Stomach (tissue), 9 donors: ENCODE measurements around the gene UBE2M. TPM values are rescaled to one million over a fixed set of nuclear protein-coding genes. Genes with fewer than 3 reads are reported as not detected.
"Not testable (repeated sequence)": the region's sequence is repeated elsewhere in the genome, so short reads cannot be mapped to it uniquely, and the experiment has no call there.

Experiments
- DNase-seq, 2 donors: peaks; one replicate each; pipeline versions ENCODE4 v3.0.0 to v3.0.0-alpha.2; 2013 to 2019
- H3K27ac ChIP-seq, 5 donors: fragments of 200-600 bp in 4 of 5; sonication (generic) in 4 of 5; one replicate each; pipeline ENCODE4 v1.5.1; 2013 to 2019; ENCODE audit warnings: mild to moderate bottlenecking in 1 of 5, moderate library complexity in 1 of 5
- H3K27me3 ChIP-seq, 3 donors: fragments of 200-600 bp; sonication (generic); one replicate each; pipeline ENCODE4 v1.5.1; 2017 to 2019; ENCODE audit warnings: mixed run types in 1 of 3
- H3K36me3 ChIP-seq, 4 donors: fragments of 200-600 bp; sonication (generic); 1 replicate in 3 of 4; 2 replicates in 1 of 4; pipeline ENCODE4 v1.5.1; 2016 to 2019
- H3K4me1 ChIP-seq, 4 donors: fragments of 200-600 bp; sonication (generic); one replicate each; pipeline ENCODE4 v1.5.1; 2016 to 2019
- H3K4me3 ChIP-seq, 4 donors: fragments of 200-600 bp; sonication (generic) in 3 of 4; one replicate each; pipeline ENCODE4 v1.5.1; 2016 to 2019; ENCODE audit warnings: mild to moderate bottlenecking in 1 of 4
- H3K9me3 ChIP-seq, 4 donors: fragments of 200-600 bp; sonication (generic); one replicate each; pipeline ENCODE4 v1.5.1; 2016 to 2019
- EP300 ChIP-seq: sonication (generic); formaldehyde crosslinking; IDR thresholded peaks from one replicate; pipeline ENCODE4 v1.6.1; 2017; ENCODE audit warnings: antibody characterized with exemption
- POLR2A ChIP-seq, 4 donors: fragments of 450-650 bp; IDR thresholded peaks; one replicate each; pipeline ENCODE4 v1.6.1; 2016; ENCODE audit warnings: antibody characterized with exemption in 4 of 4, control low read depth in 2 of 4, mild to moderate bottlenecking in 1 of 4, moderate library complexity in 1 of 4
- POLR2AphosphoS5 ChIP-seq, 3 donors: sonication (generic); formaldehyde crosslinking; IDR thresholded peaks; one replicate each; pipeline ENCODE4 v1.6.1; 2016; ENCODE audit warnings: antibody characterized with exemption in 3 of 3
- WGBS, 5 donors: extraction: QIAGEN DNeasy Blood & Tissue Kit in 3 of 5; methylation state at CpG; one replicate each; pipeline versions ENCODE4 v1.1.5 to v1.1.7; 2013 to 2018; 5-methylcytosine and 5-hydroxymethylcytosine counted together
- intact Hi-C: fragments of 100-400 bp; cut with DNase I; formaldehyde crosslinking; loops from one replicate; pipeline ENCODE4 v1.15.1; 2023; ENCODE audit warnings: low total_unique reads
- polyA plus RNA-seq, 3 donors: library from polyadenylated mRNA; stranded (reverse); fragments of 200-250 nt; gene quantifications; one replicate each; pipeline ENCODE4 v1.2.3, GENCODE V29; 2013
- small RNA-seq, 4 donors: library from RNA; depleted of rRNA; stranded (forward); fragments of <200 nt; gene quantifications; one replicate each; pipeline ENCODE3, GENCODE V24; 2016
- total RNA-seq, 5 donors: library from RNA; depleted of rRNA; stranded (reverse); fragments of >200 nt; gene quantifications; one replicate each; pipeline versions ENCODE4 v1.1.0 to v1.2.3, GENCODE V29; 2014 to 2016
- TF ChIP-seq, protein P1 (sequence below), 7 experiments: fragments of 450-650 bp in 4 of 7; fragments of 200-600 bp in 3 of 7; sonication (generic) in 3 of 7; IDR thresholded peaks; one replicate each; pipeline ENCODE4 v1.5.1; 2016 to 2019; ENCODE audit warnings: antibody characterized with exemption in 7 of 7, control low read depth in 2 of 7, mild to moderate bottlenecking in 1 of 7
- donor health status: healthy with polysubstance abuse.
- donor health status: Bipolar disorder and iron deficiency.
- donor health status: healthy.

Gene UBE2M
- total and polyA plus RNA-seq, 8 donors: 9.8 to 51.5 (median 35.3) TPM; not detected in 1

DNA sequence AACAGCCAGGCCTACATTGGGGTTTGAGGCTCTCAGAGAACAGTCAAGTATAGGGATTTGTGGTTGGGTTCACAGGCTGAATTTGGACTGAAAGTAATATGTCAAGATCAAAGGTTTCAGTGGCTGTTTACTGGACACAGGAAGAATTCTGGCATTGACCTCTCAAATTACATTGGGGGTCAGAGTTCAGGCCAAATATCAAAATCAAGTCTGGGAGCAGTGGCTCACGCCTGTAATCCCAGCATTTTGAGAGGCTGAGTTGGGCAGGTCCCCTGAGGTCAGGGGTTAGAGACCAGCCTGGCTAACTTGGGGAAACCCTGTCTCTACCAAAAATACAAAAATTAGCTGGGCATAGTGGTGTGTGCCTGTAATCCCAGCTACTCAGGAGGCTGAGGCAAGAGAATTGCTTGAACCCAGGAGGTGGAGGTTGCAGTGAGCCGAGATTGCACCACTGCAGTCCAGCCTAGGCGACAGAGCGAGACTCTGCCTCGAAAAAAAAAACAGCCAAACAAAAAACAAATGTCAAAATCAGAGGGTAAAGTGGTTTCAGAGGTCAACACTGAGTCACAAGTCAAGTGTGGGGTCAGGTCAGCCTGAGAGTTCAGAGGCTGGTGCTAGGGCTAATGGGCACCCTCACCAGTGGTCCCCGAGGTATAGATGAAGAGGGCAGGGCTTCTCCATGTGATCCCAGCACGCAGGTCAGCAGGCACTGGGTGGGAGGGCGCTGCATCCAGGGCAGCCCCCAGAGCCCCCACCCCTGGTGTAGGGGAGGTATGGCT is 48.1 kb downstream of the UBE2M start:
- no peak overlapping the region for H3K4me3 ChIP-seq
- WGBS, 5 donors: 70 to 87% (median 79%) methylated on average over 8 of the region's 8 CpGs
- intact Hi-C loops: no loop called here
- peaks cover 0 to 13% (median 1%) of the 10 kb centered on the region in 4 donors for H3K9me3 ChIP-seq
- TF ChIP-seq EP300 (no peak), POLR2A (IDR thresholded peaks at IDR 0.05) (no peak), POLR2AphosphoS5 (IDR thresholded peaks at IDR 0.05) (no peak)
- TF ChIP-seq, protein P1, sequence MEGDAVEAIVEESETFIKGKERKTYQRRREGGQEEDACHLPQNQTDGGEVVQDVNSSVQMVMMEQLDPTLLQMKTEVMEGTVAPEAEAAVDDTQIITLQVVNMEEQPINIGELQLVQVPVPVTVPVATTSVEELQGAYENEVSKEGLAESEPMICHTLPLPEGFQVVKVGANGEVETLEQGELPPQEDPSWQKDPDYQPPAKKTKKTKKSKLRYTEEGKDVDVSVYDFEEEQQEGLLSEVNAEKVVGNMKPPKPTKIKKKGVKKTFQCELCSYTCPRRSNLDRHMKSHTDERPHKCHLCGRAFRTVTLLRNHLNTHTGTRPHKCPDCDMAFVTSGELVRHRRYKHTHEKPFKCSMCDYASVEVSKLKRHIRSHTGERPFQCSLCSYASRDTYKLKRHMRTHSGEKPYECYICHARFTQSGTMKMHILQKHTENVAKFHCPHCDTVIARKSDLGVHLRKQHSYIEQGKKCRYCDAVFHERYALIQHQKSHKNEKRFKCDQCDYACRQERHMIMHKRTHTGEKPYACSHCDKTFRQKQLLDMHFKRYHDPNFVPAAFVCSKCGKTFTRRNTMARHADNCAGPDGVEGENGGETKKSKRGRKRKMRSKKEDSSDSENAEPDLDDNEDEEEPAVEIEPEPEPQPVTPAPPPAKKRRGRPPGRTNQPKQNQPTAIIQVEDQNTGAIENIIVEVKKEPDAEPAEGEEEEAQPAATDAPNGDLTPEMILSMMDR (IDR thresholded peaks at IDR 0.05): no peak
- no peak overlapping the region for H3K27ac ChIP-seq
- H3K4me1 ChIP-seq: peaks cover 13 to 33% (median 19%) of the 10 kb centered on the region in 4 donors
- DNase-seq: no peak
- no peaks in the 10 kb centered on the region for H3K27me3 ChIP-seq
- H3K36me3 ChIP-seq: peaks cover 0 to 4% (median under 1%) of the 10 kb centered on the region in 4 donors

DNA sequence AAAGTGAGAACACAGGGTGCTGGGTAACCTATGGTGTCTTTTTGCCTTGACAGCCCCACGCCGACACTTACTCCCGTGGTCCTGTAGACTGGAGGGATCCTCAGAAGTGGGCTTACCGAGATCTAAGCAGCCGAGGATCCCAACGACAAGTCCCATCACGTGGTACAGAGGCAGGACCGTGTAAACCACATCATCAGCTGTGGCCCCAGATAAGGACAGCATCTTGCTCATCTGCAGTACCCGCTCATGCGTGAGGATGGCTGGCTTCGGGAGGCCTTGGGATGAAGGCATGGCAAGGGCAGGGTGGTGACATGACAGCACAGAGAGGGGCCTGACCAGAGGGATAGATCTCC is 48.7 kb downstream of the UBE2M start:
- H3K4me1 ChIP-seq: peaks cover 13 to 27% (median 14%) of the 10 kb centered on the region in 4 donors
- WGBS, 5 donors: 82 to 88% (median 84%) methylated on average over 11 of the region's 11 CpGs
- DNase-seq: no peak
- H3K27me3 ChIP-seq: no peaks in the 10 kb centered on the region
- H3K27ac ChIP-seq: no peak overlapping the region
- TF ChIP-seq POLR2AphosphoS5 (IDR thresholded peaks at IDR 0.05) (no peak), POLR2A (IDR thresholded peaks at IDR 0.05) (no peak), EP300 (no peak)
- TF ChIP-seq, protein P1 (IDR thresholded peaks at IDR 0.05): no peak
- no peak overlapping the region for H3K4me3 ChIP-seq
- intact Hi-C loops: no loop called here
- H3K36me3 ChIP-seq: peaks cover 0 to 4% (median 0%) of the 10 kb centered on the region in 4 donors
- H3K9me3 ChIP-seq: peaks cover 0 to 13% (median 1%) of the 10 kb centered on the region in 4 donors

DNA sequence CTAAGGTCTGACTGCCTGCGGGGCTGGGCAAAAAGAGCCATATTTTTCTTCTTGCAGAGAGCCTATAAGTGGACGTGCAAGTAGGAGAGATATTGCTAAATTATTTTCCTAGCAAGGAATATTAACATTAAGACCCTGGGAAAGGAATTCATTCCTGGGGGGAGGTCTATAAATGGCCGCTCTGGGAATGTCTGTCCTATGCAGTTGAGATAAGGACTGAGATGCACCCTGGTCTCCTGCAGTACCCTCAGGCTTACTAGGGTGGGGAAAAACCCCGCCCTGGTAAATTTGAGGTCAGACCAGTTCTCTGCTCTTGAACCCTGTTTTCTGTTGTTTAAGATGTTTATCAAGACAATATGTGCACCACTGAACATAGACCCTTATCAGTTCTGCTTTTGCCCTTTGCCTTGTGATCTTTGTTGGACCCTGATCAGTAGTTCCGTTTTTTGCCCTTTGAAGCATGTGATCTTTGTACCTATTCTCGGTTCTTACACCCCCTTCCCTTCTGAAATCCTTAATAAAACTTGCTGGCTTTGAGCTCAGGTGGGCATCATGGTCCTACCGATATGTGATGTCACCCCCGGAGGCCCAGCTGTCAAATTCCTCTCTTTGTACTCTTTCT is 50.7 kb downstream of the UBE2M start:
- not testable (repeated sequence) for DNase-seq
- WGBS, 5 donors: 61 to 87% (median 76%) methylated on average over 7 to 8 of the region's 8 CpGs

More for the DNA sequence above, 50.7 kb downstream of the UBE2M start:
- H3K27me3 ChIP-seq, H3K4me3 ChIP-seq, intact Hi-C loops, H3K27ac ChIP-seq, H3K36me3 ChIP-seq: not testable (repeated sequence)
- Histone ChIP-seq H3K9me3 (peaks cover 0 to 13% (median 1%) of the 10 kb centered on the region in 4 donors), H3K4me1 (peaks cover 0 to 11% (median 0%) of the 10 kb centered on the region in 4 donors)

Small RNA genes lying within 50 kb of the gene (small RNA-seq; reads per million reads assigned to genes)
- gene MIR6807 (0 to 0.07 (median 0) reads per million in 4 donors), gene RN7SL525P (0 reads per million in 4 donors)

Other genes with a start within 250 kb of the UBE2M start
- 1 to 10 TPM in 3 of 5 donors, under 1 TPM in 1, not detected in 1; 0.45 to 5.2 (median 1.6) TPM for gene ZSCAN22, start 231.6 kb downstream of the UBE2M start, total RNA-seq
- gene ZSCAN22, start 231.6 kb downstream of the UBE2M start, polyA plus RNA-seq: 1 to 10 TPM in 1 of 3 donors, under 1 TPM in 2; 0.75 to 1.4 (median 0.83) TPM
- gene A1BG, start 205.1 kb downstream of the UBE2M start, total RNA-seq: 10 to 100 TPM in 1 of 5 donors, 1 to 10 TPM in 2, not detected in 2; 1.1 to 30.9 (median 1.7) TPM
- 10 to 100 TPM; 19.7 to 61.7 (median 33.8) TPM for gene A1BG, start 205.1 kb downstream of the UBE2M start, polyA plus RNA-seq
- gene ZNF497, start 195.9 kb downstream of the UBE2M start, total RNA-seq: 10 to 100 TPM in 1 of 5 donors, 1 to 10 TPM in 2, under 1 TPM in 1, not detected in 1; 0.14 to 12.3 (median 3.2) TPM
- gene ZNF497, start 195.9 kb downstream of the UBE2M start, polyA plus RNA-seq: 1 to 10 TPM in 1 of 3 donors, under 1 TPM in 2; 0.12 to 1.0 (median 0.46) TPM
- 1 to 10 TPM in 4 of 5 donors, not detected in 1; 1.8 to 8.5 (median 2.3) TPM for gene ZNF837, start 177.6 kb downstream of the UBE2M start, total RNA-seq
- gene ZNF837, start 177.6 kb downstream of the UBE2M start, polyA plus RNA-seq: 1 to 10 TPM; 2.3 to 3.0 (median 2.4) TPM
- 1,000 to 10,000 TPM in 3 of 5 donors, 100 to 1,000 TPM in 2; 801 to 1,605 (median 1,501) TPM for gene RPS5, start 171.3 kb downstream of the UBE2M start, total RNA-seq
- 1,000 to 10,000 TPM; 1,495 to 2,322 (median 1,503) TPM for gene RPS5, start 171.3 kb downstream of the UBE2M start, polyA plus RNA-seq
- gene RNF225, start 163.0 kb downstream of the UBE2M start, total RNA-seq: not detected
- gene RNF225, start 163.0 kb downstream of the UBE2M start, polyA plus RNA-seq: under 1 TPM in 1 of 3 donors, not detected in 2; 0.13 TPM
- gene ZNF584, start 150.0 kb downstream of the UBE2M start, total RNA-seq: 100 to 1,000 TPM in 1 of 5 donors, 10 to 100 TPM in 2, 1 to 10 TPM in 1, not detected in 1; 5.4 to 114 (median 17.2) TPM
- 10 to 100 TPM in 1 of 3 donors, 1 to 10 TPM in 2; 5.6 to 10.8 (median 6.8) TPM for gene ZNF584, start 150.0 kb downstream of the UBE2M start, polyA plus RNA-seq
- gene ZNF132, start 118.5 kb downstream of the UBE2M start, total RNA-seq: 1 to 10 TPM; 3.0 to 8.9 (median 6.4) TPM
- gene ZNF132, start 118.5 kb downstream of the UBE2M start, polyA plus RNA-seq: 1 to 10 TPM in 2 of 3 donors, under 1 TPM in 1; 0.68 to 1.2 (median 1.1) TPM
- gene ZNF324B, start 107.0 kb downstream of the UBE2M start, total RNA-seq: 10 to 100 TPM in 1 of 5 donors, 1 to 10 TPM in 2, under 1 TPM in 1, not detected in 1; 0.58 to 12.6 (median 6.5) TPM
- gene ZNF324B, start 107.0 kb downstream of the UBE2M start, polyA plus RNA-seq: 1 to 10 TPM; 1.6 to 2.3 (median 1.7) TPM
- 10 to 100 TPM in 1 of 5 donors, 1 to 10 TPM in 4; 5.8 to 11.9 (median 8.5) TPM for gene ZNF324, start 91.5 kb downstream of the UBE2M start, total RNA-seq
- 1 to 10 TPM; 1.7 to 3.0 (median 2.3) TPM for gene ZNF324, start 91.5 kb downstream of the UBE2M start, polyA plus RNA-seq
- 10 to 100 TPM in 1 of 5 donors, 1 to 10 TPM in 4; 4.6 to 26.1 (median 5.3) TPM for gene ZNF446, start 82.3 kb downstream of the UBE2M start, total RNA-seq
- gene ZNF446, start 82.3 kb downstream of the UBE2M start, polyA plus RNA-seq: 10 to 100 TPM in 1 of 3 donors, 1 to 10 TPM in 2; 7.1 to 13.0 (median 9.2) TPM
- 1 to 10 TPM in 3 of 5 donors, under 1 TPM in 1, not detected in 1; 0.87 to 3.3 (median 1.3) TPM for gene SLC27A5, start 46.6 kb downstream of the UBE2M start, total RNA-seq
- gene SLC27A5, start 46.6 kb downstream of the UBE2M start, polyA plus RNA-seq: 10 to 100 TPM in 2 of 3 donors, 1 to 10 TPM in 1; 8.4 to 18.4 (median 16.0) TPM
- gene ZBTB45, start 38.8 kb downstream of the UBE2M start, total RNA-seq: 10 to 100 TPM in 3 of 5 donors, 1 to 10 TPM in 1, not detected in 1; 2.4 to 49.0 (median 20.1) TPM
- gene ZBTB45, start 38.8 kb downstream of the UBE2M start, polyA plus RNA-seq: 1 to 10 TPM; 5.6 to 8.2 (median 6.6) TPM
- 100 to 1,000 TPM in 4 of 5 donors, 10 to 100 TPM in 1; 95.5 to 923 (median 243) TPM for gene TRIM28, start 14.5 kb downstream of the UBE2M start, total RNA-seq
- gene TRIM28, start 14.5 kb downstream of the UBE2M start, polyA plus RNA-seq: 100 to 1,000 TPM; 143 to 200 (median 171) TPM
- 100 to 1,000 TPM in 2 of 5 donors, 10 to 100 TPM in 3; 55.8 to 260 (median 89.0) TPM for gene CHMP2A, start 3.5 kb downstream of the UBE2M start, total RNA-seq
- 100 to 1,000 TPM; 195 to 338 (median 235) TPM for gene CHMP2A, start 3.5 kb downstream of the UBE2M start, polyA plus RNA-seq
- gene MZF1, start 14.7 kb upstream of the UBE2M start, total RNA-seq: 10 to 100 TPM; 14.0 to 84.9 (median 68.3) TPM
- gene MZF1, start 14.7 kb upstream of the UBE2M start, polyA plus RNA-seq: 10 to 100 TPM; 16.1 to 33.2 (median 16.5) TPM